GM21367 (cell line): Measurements from ENCODE around the gene FNBP1L.

Experiments
- ATAC-seq: cut with Tn5 transposase; IDR thresholded peaks from one replicate; pipeline ENCODE4 v1.9.1; 2021; ENCODE audit not compliant: unreplicated experiment

FNBP1L gene

DNA sequence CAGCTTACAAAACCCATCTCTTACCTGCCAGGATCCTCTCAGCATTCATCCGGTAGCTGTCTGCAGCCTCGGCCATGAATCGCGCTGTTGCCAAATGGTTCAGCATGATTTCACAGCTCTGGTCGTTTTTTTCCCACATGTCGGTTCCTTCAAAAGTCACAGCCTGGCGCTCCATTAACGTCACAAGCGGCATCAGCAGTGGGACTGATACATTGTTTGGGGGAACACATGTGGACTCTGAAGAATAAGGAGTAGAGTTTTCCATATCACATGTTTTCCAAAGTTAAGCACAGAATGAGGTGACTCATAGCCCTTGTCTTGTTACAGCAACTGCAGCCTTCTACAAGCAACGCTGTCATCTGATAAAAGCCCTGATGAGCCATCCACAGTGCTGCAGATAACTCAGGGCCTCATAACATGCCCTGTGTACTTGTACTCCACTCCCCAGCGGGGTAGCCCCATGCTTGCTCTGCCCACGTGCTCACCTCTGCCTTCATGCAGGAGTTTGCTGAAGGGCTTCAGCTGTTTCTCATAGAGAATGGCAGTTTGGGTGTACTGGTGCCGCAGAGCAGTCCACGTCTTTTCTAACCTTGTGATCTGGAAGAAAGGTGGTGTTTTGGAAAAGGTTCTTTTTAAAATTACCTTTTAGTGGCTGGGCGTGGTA is 119.5 kb downstream of the FNBP1L start:
- ATAC-seq, result no peak

DNA sequence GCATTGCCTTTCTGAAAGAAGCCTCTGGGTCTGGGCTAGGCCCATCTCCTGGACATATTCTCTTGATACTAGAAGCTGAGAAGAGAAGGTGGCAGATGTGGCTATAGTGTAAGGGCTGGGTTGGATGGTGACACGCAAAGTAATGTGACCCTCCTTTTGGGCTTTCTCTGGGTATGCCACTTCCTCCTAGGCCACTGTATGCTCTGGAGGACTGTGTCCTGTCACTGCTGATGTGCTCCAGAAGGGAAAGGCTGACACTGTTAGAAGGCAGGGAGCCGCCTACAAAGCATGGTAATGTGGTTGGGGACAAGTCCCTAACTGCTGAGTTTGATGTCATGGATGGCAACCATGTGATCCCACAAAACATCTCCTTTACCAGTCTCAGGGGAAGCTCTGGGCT is 121.6 kb downstream of the FNBP1L start:
- no peak for ATAC-seq

- no peak for ATAC-seq
Observed at GRCh38 chr1:93571623-93572310, 123.8 kb downstream of the FNBP1L start.

DNA sequence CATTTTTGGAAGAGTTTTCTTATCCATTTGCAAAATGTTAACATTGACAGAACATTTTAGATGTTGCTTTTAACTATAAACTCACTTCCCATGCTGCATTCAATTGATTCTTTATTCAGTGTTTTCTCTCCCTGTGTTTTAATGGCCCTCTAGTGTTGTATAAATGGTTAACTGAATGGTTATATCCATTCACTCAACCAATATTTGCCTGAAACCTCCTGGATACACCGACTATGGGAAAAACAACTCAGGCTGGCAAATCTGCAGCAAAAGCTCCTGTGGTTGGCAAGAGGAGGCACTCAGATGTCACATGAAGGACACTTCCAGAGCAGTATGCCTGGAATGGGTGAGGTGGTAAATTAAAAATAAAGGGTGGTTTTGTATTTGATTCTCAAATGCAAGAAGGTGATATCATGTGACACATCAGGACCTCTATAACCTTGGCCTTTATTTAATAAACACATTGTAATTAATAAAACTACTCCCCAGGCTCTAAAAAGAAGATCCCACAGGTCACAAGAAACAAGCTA is 126.1 kb downstream of the FNBP1L start:
- ATAC-seq, result no peak

- ATAC-seq, result no peak
Observed at GRCh38 chr1:93574511-93574910, 126.6 kb downstream of the FNBP1L start.

- no peak for ATAC-seq
Observed at GRCh38 chr1:93574991-93575390, 127.1 kb downstream of the FNBP1L start.

GRCh38 chr1:93575621-93576284 is 127.8 kb downstream of the FNBP1L start:
- ATAC-seq, result no peak

DNA sequence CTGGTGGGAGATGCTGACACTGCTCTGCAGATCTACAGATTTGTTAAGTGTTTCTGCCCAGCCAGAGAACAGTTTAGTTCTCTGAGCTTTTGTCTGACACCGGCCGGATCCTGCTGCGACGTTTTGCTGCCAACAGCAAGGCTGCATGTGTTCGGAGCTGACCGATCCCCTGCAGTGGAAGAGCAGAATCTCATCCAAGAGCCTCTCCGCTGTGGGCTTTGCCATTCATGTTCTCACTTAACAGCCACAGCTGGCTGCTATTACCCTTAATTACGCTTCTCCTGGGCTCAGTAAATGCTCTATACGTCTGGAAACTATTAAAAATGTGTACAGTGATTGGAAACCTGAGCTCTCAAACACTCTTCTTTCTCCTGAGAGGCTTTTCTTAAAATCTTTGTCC is 128.4 kb downstream of the FNBP1L start:
- no peak for ATAC-seq

- ATAC-seq, result no peak
Observed at GRCh38 chr1:93576746-93577145, 128.8 kb downstream of the FNBP1L start.

DNA sequence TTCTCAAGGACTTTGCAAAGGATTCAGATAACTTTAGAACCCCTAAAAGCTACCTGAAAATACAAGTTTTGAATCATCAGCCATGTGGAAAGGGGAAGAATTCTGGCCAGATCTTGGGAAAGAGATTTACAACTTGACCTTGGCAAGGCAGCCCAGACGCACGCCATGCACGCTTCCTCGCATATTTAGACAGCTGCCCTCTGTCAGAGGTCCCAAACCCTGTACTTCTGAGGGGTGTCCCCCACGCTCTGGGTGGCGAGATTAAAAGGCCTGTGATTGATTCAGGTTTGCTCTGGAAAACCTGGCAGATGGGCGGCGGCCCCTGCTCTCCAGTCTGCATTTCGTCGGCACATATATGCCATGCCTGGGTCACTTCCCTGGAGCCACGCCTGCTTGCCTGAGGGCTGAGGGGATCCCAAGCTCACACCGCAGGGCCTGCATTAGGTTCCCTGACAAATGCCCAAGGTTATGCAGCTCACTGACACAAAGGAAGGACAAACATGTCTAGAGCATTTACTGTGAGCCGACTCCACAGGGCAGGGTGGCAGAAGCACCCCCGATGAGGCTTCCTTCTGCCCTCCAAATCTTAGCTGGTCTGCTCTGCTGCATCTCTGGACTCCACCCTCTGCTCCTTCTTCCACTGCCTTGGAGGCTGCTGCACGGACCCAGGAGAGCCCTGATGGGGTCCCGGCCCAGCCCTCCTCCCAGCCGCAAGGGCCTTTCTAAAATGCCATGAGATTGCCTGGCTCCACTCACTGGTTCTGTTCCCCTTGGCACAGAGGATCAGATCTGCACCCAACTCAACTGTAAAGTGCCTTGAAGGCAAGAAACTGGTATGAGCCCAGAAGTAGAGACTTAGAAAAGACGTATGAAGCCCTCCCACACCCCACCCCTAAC is 129.9 kb downstream of the FNBP1L start:
- ATAC-seq, result no peak

GRCh38 chr1:93578433-93578830 is 130.5 kb downstream of the FNBP1L start:
- ATAC-seq, result no peak

GRCh38 chr1:93578911-93579825 is 131.2 kb downstream of the FNBP1L start:
- no peak for ATAC-seq

GRCh38 chr1:93579891-93580290 is 132.0 kb downstream of the FNBP1L start:
- ATAC-seq, result no peak

GRCh38 chr1:93581917-93582850 is 134.3 kb downstream of the FNBP1L start:
- no peak for ATAC-seq

DNA sequence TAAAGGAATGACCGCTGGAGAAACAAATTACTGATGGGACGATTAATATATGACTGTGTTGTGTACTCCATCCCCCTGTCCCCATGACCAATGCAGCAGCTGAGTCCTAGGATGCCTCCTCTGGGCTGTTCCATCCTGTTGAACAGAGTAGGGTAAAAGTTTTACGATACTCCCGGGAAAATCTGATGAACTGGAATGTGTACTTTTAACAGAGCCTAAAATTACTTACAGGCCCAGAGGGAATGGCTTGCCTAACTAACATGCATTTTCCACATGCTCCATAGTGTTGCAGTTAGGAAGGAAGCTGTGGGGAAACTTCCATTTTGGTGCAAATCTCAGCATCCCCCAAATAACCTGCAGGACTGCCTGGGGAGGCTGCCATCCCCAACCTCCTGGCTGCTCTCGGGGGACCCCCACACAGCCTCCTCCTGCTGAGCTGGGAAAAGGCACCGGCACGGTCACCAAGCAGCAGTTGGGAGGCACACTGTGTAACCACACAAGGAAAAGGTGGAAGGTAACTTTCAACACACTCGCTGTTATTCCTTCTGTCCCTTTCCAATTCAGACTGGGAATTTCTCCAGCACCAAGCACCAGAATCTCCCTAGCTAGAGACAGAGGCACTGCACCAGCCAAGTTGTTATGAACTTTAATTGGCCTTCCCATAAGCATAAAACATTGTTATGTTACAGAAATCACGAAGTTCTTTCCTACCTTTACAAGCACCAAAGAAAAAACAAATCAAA is 136.5 kb downstream of the FNBP1L start:
- ATAC-seq, result no peak

- ATAC-seq, result no peak
Observed at GRCh38 chr1:93585059-93585966, 137.4 kb downstream of the FNBP1L start.

- ATAC-seq, result no peak
Observed at GRCh38 chr1:93587354-93587753, 139.4 kb downstream of the FNBP1L start.
